Subcutaneous adipose tissue (tissue), 4 donors: ENCODE results near the gene LY6G6D. TPM values are rescaled to one million over a fixed set of nuclear protein-coding genes. Genes with fewer than 3 reads are reported as not detected.

Experiments
- total RNA-seq, 4 donors: library from RNA; depleted of rRNA; stranded (reverse); fragments of >200 nt; gene quantifications; one replicate each; pipeline ENCODE4 v1.1.0, GENCODE V29; 2016
- TF ChIP-seq, protein P1 (sequence below): fragments of 450-650 bp; IDR thresholded peaks from one replicate; pipeline ENCODE4 v1.5.1; 2016; ENCODE audit warnings: low read depth, mild to moderate bottlenecking, control low read depth, antibody characterized with exemption, moderate library complexity

Gene LY6G6D
- total RNA-seq, 4 donors from 2014 or later = not detected

DNA sequence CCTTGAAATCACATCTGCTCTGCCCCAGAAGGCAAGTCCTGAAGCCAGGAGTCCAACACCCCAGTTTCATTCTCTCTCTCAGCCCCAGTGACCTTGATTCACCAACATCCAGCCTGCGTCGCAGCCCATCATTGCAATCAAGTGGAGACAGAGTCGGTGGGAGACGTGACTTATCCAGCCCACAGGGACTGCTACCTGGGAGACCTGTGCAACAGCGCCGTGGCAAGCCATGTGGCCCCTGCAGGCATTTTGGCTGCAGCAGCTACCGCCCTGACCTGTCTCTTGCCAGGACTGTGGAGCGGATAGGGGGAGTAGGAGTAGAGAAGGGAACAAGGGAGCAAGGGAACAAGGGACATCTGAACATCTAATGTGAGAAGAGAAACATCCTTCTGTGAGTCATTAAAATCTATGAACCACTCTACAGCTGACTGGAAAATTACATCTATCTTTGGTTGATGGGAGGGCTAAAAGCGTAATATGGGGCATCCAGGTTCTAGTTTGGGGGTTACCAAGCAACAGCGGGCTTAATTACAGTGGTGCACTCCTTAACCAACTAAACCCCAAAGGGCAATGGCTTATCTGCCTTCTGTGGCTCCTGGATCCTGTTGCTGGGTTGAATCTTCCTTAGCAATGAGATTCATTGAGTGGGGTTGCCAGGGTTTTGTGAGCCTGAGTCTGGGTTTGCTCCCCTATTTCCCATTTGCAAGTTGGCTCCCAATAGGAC lies 2.5 kb downstream of the LY6G6D start:
- TF ChIP-seq, protein P1, sequence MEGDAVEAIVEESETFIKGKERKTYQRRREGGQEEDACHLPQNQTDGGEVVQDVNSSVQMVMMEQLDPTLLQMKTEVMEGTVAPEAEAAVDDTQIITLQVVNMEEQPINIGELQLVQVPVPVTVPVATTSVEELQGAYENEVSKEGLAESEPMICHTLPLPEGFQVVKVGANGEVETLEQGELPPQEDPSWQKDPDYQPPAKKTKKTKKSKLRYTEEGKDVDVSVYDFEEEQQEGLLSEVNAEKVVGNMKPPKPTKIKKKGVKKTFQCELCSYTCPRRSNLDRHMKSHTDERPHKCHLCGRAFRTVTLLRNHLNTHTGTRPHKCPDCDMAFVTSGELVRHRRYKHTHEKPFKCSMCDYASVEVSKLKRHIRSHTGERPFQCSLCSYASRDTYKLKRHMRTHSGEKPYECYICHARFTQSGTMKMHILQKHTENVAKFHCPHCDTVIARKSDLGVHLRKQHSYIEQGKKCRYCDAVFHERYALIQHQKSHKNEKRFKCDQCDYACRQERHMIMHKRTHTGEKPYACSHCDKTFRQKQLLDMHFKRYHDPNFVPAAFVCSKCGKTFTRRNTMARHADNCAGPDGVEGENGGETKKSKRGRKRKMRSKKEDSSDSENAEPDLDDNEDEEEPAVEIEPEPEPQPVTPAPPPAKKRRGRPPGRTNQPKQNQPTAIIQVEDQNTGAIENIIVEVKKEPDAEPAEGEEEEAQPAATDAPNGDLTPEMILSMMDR = no peak

DNA sequence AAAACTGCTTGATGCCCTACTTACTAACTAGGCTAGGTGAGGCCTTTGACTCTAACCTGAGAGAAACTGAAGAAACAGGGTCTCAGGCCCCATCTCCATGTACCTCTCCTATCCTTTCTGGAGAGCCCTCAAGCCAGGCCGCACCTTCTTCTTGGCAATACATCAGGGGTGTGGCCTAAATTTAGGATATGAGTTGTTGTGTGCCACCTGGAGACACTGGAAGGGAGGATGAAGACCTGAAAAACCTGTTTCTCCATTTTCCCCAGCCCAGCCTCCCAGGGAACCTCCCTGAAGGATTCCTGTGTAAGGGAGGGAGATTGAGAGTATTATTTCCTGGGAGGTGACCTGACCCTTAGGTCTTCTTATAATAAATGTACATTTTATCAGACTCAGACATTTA lies 3.1 kb downstream of the LY6G6D start:
- TF ChIP-seq, protein P1 = no peak

DNA sequence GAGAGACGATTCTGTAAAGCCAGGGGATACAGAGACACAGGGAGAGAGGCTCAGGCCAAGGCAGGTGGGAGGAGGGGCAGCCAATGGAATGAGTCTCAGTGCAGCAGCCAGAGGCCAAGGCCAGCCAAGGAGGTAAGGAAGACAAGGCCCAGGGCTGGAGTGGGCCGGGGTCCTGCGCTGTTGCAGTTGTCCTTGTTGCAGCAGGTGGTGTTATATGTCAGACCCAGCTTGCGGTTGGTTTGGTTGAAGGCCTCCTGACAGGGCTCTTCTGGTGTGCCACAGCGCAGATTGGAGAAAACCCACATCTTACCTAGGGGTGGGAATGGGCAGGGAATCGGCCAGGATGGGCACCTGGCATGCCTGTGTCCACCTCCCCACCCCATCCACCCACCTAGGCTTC lies 3.9 kb downstream of the LY6G6D start:
- TF ChIP-seq, protein P1 = no peak

- TF ChIP-seq, protein P1 = no peak
These were observed 5.1 kb downstream of the LY6G6D start for GRCh38 chr6:31720196-31720770.

DNA sequence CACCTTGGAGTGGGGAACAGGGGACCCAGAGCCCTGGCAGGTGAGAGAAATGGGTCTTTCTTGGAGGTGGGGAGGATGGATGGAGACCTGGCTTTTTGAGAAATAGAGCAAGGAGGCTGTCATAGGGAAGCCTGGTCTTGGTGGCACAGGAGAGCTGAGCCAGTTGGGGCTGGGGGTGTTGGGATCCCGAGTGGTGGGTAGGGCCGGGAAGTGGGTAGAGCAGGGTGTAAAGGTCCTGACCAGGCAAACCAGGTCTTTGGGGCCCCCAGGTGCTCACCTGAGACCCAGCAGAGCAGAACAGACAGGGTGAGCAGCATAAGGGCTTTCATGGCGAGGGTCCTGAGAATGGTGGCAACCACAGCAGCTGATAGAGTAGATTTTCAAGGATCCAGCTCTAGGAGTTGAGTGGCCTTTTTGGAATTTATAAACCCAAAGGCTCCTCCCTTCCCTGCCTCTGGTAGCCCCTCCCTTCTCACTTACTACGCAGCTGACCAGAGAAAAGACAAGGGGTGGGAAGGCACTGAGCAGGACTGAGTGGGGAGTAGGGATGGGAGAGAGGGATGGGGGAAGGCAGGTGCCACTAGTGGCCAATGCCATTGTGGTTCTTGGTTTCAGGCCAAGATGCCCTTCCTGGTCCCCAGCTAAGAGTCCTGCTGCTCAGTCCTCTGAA lies 6.3 kb downstream of the LY6G6D start, which contains the start of gene LY6G6C:
Gene LY6G6C, minus strand, starts transcription at position 396 of the 670 bp plus-strand sequence. Its CDS starts 67 bp downstream, at position 329.
- TF ChIP-seq, protein P1 = no peak

DNA sequence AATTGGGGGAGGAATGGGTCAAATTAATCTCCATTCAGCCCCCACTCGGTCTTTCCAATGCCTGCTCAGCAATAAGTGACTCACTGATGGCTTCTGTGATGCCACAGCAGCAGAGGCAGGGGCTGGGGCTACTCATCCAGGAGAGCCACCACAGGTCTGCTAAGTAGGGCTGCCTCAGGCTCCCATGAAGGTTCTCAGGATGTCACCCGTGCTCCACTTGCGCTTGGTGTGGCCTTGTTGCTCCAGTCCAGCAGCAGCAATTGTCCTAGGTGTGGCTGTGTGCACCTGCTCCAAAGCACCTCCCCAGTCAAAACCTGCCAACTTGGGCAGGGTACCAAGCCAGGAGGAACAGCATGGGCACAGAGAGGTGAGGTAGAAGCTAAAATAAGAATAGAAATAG lies 7.0 kb downstream of the LY6G6D start:
- TF ChIP-seq, protein P1 = no peak
